B cell (primary cell): ENCODE results near the gene ZNF646. TPM values are rescaled to one million over a fixed set of nuclear protein-coding genes. Genes with fewer than 3 reads are reported as not detected.

Source experiments
- ATAC-seq: fragments of 200-7000 bp; cut with Tn5 transposase; one replicate; pipeline ENCODE4 v1.10.0; 2021; ENCODE audit warnings: low read depth, mild to moderate bottlenecking, moderate number of reproducible peaks, moderate library complexity
- CTCF ChIA-PET: fragments of 350-600 bp; sonication (Branson Sonifier 250); formaldehyde crosslinking; loops from one replicate; lab custom pipeline; 2021; ENCODE audit warnings: antibody characterized with exemption, inconsistent platforms; lab: Charles Lee
- POLR2A ChIA-PET: fragments of 350-600 bp; sonication (Branson Sonifier 250); formaldehyde crosslinking; loops from one replicate; lab custom pipeline; 2021; ENCODE audit warnings: antibody characterized with exemption; lab: Charles Lee
- DNase-seq: peaks from one replicate; pipeline ENCODE4 v3.0.0; 2013
- H2AFZ ChIP-seq: 2 replicates; pipeline ENCODE4 v1.6.1; 2012; ENCODE audit warnings: mild to moderate bottlenecking, low read depth, low read length; ENCODE audit not compliant: insufficient read depth, poor library complexity, severe bottlenecking
- H3K27ac ChIP-seq, 2 donors: 1 replicate in 1 of 2; 2 replicates in 1 of 2; pipeline ENCODE4 v1.5.1; 2012 to 2013; ENCODE audit warnings: low read length in 2 of 2, mild to moderate bottlenecking in 2 of 2, moderate library complexity in 1 of 2
- H3K27me3 ChIP-seq, 4 experiments: fragments of 200-600 bp in 1 of 4; sonication (generic) in 1 of 4; replicated peaks in 1 of 4; 1 replicate in 2 of 4; 2 replicates in 2 of 4; pipeline versions ENCODE4 v1.6.1 to v1.7.0; 2013 to 2016; ENCODE audit warnings: low read length in 3 of 4, mild to moderate bottlenecking in 2 of 4, mixed read lengths in 1 of 4, moderate library complexity in 1 of 4; ENCODE audit not compliant: insufficient read depth in 4 of 4, control insufficient read depth in 3 of 4; ENCODE audit errors: control extremely low read depth in 1 of 4
- H3K36me3 ChIP-seq, 2 experiments: replicated peaks in 1 of 2; 1 replicate in 1 of 2; 2 replicates in 1 of 2; pipeline versions ENCODE4 v1.6.1 to v1.7.1; 2013; ENCODE audit warnings: low read length in 1 of 2; ENCODE audit not compliant: insufficient read depth in 2 of 2, control insufficient read depth in 1 of 2; ENCODE audit errors: control extremely low read depth in 1 of 2, extremely low read depth in 1 of 2
- H3K4me1 ChIP-seq, 2 donors: fragments of 200-600 bp in 1 of 2; sonication (generic) in 1 of 2; 1 replicate in 1 of 2; 2 replicates in 1 of 2; pipeline versions ENCODE4 v1.5.1 to v1.6.1; 2013 to 2017; ENCODE audit warnings: low read length in 2 of 2; ENCODE audit not compliant: control insufficient read depth in 2 of 2, insufficient read depth in 2 of 2
- H3K4me2 ChIP-seq: replicated peaks from 2 replicates; pipeline ENCODE3; 2012; ENCODE audit warnings: mild to moderate bottlenecking, low read depth, low read length; ENCODE audit not compliant: poor library complexity, severe bottlenecking
- H3K4me3 ChIP-seq, 5 experiments: fragments of 200-600 bp in 1 of 5; sonication (generic) in 1 of 5; 1 replicate in 3 of 5; 2 replicates in 2 of 5; pipeline versions ENCODE4 v1.5.1 to v1.7.0; 2011 to 2016; ENCODE audit warnings: low read length in 4 of 5, mild to moderate bottlenecking in 4 of 5, low read depth in 2 of 5, control low read depth in 1 of 5, moderate library complexity in 1 of 5; ENCODE audit not compliant: insufficient read depth in 1 of 5; ENCODE audit errors: control extremely low read depth in 1 of 5, extremely low read depth in 1 of 5
- H3K79me2 ChIP-seq: fragments of 200-600 bp; sonication (generic); one replicate; pipeline ENCODE4 v1.6.0; 2016; ENCODE audit warnings: low read length; ENCODE audit not compliant: control insufficient read depth, insufficient read depth
- H3K9ac ChIP-seq: fragments of 200-600 bp; sonication (generic); 2 replicates; pipeline ENCODE4 v1.6.1; 2017; ENCODE audit warnings: mild to moderate bottlenecking, low read length, moderate library complexity
- H3K9me3 ChIP-seq, 3 donors: one replicate each; pipeline versions ENCODE4 v1.6.1 to v1.7.1; 2013; ENCODE audit warnings: low read length in 2 of 3; ENCODE audit not compliant: control insufficient read depth in 2 of 3, insufficient read depth in 1 of 3; ENCODE audit errors: control extremely low read depth in 1 of 3
- H4K20me1 ChIP-seq: 2 replicates; pipeline ENCODE4 v1.6.0; 2012; ENCODE audit warnings: mild to moderate bottlenecking, low read length; ENCODE audit not compliant: insufficient read depth, control insufficient read depth, poor library complexity, severe bottlenecking
- H3K27ac Mint-ChIP-seq: one replicate; pipeline ENCODE4 v1.8.0; 2021; ENCODE audit warnings: mixed read lengths
- H3K27me3 Mint-ChIP-seq: one replicate; pipeline ENCODE4 v1.8.0; 2021; ENCODE audit warnings: mixed read lengths
- H3K4me1 Mint-ChIP-seq: one replicate; pipeline ENCODE4 v1.8.0; 2021; ENCODE audit warnings: mixed read lengths
- H3K4me3 Mint-ChIP-seq: one replicate; pipeline ENCODE4 v1.8.0; 2021; ENCODE audit warnings: mixed read lengths
- H3K9me3 Mint-ChIP-seq: one replicate; pipeline ENCODE4 v1.8.0; 2022; ENCODE audit warnings: mixed read lengths; ENCODE audit not compliant: insufficient read depth
- CTCF ChIP-seq: fragments of 200-600 bp; IDR thresholded peaks from one replicate; pipeline ENCODE4 v1.8.0; 2022; ENCODE audit warnings: antibody characterized with exemption, mild to moderate bottlenecking
- EZH2 ChIP-seq: IDR thresholded peaks from 2 replicates; pipeline ENCODE4 v1.6.1; 2012; ENCODE audit warnings: borderline replicate concordance, low read depth, mild to moderate bottlenecking, moderate library complexity, low read length; ENCODE audit not compliant: insufficient read depth, poor library complexity, severe bottlenecking
- WGBS: methylation state at CpG from one replicate; pipeline ENCODE4 v1.1.5; 2013; ENCODE audit warnings: missing lambda C conversion rate; ENCODE audit not compliant: insufficient coverage; 5-methylcytosine and 5-hydroxymethylcytosine counted together
- intact Hi-C: fragments of 100-400 bp; cut with micrococcal nuclease; formaldehyde crosslinking; loops from one replicate; pipeline ENCODE4 v1.10.0; 2022
- polyA plus RNA-seq: library from polyadenylated mRNA; depleted of rRNA; stranded (reverse); fragments of >200 nt; gene quantifications from 2 replicates; pipeline ENCODE4 v1.2.3, GENCODE V29; 2012
- total RNA-seq, 2 donors: library from RNA; stranded (reverse); fragments of 120-200 nt in 1 of 2; gene quantifications; 1 replicate in 1 of 2; 2 replicates in 1 of 2; pipeline versions ENCODE4 v1.2.3 to v1.2.4, GENCODE V29; 2013 to 2022

ZNF646 gene
- total and polyA plus RNA-seq, 2 donors (not counting 1 experiment from before 2014, with no cell fraction given) = 14.7 to 45.9 TPM

DNA sequence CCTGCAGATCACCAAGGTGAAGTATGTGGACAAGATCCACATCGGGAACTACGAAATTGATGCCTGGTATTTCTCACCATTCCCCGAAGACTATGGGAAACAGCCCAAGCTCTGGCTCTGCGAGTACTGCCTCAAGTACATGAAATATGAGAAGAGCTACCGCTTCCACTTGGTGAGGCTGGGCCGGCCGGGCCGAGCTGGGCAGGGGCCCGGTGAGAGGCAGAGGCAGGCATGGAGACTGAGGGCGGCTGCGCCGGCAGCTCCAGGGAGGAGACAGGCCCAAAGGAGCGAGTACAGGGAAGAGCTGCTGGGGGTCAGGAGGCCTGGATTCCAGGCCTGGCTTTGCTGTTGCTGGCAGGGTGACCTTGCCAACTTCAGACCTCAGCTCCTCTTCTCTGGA lies 53.0 kb downstream of the ZNF646 start:
- Histone ChIP-seq H3K9ac (no peak overlapping the region), H3K9me3 (no peaks in the 10 kb centered on the region), H3K27ac (no peak overlapping the region), H3K27me3 (no peaks in the 10 kb centered on the region), H3K4me1 (no peaks in the 10 kb centered on the region), H3K79me2 (peaks cover 15% of the 10 kb centered on the region), H2AFZ (no peak overlapping the region), H4K20me1 (no peaks in the 10 kb centered on the region), H3K4me2 (no peak overlapping the region), H3K36me3 (peaks cover 0 to 66% of the 10 kb centered on the region in 2 experiments), H3K4me3 (no peak overlapping the region)
- WGBS = 98% methylated on average over 13 of the region's 13 CpGs
- no peak for TF ChIP-seq EZH2
- TF ChIP-seq CTCF = no peak
- Mint-ChIP-seq H3K9me3 (no peaks in the 10 kb centered on the region), H3K4me1 (no peaks in the 10 kb centered on the region), H3K27ac (no peak overlapping the region), H3K4me3 (no peak overlapping the region), H3K27me3 (no peaks in the 10 kb centered on the region)
- intact Hi-C loops = no loop called here
- ChIA-PET CTCF (interaction anchor here (1.0 kb wide), 2 partner anchors 10 to 15 kb away, joined by 3 read pairs; partner anchors contain the start of gene KAT8), POLR2A (interaction anchor here (0.8 kb wide), 1 partner anchor 9 kb away, joined by 3 read pairs; no protein-coding TSS in a partner anchor)
- DNase-seq (no peak), ATAC-seq (no peak)

- TF ChIP-seq CTCF = no peak
- no peak for TF ChIP-seq EZH2
- Histone ChIP-seq H3K79me2 (peaks cover 15% of the 10 kb centered on the region), H3K4me1 (no peaks in the 10 kb centered on the region), H3K4me3 (no peak overlapping the region), H3K4me2 (no peak overlapping the region), H2AFZ (no peak overlapping the region), H3K27me3 (no peaks in the 10 kb centered on the region), H3K9ac (no peak overlapping the region), H3K9me3 (no peaks in the 10 kb centered on the region), H4K20me1 (no peaks in the 10 kb centered on the region), H3K27ac (no peak overlapping the region), H3K36me3 (peaks cover 0 to 63% of the 10 kb centered on the region in 2 experiments)
- no peak for ATAC-seq
- H3K4me1 Mint-ChIP-seq = no peaks in the 10 kb centered on the region
- ChIA-PET CTCF (interaction anchor here (2.0 kb wide), 1 partner anchor 254 kb away, joined by 4 read pairs; no protein-coding TSS in a partner anchor), POLR2A (interaction anchor here (0.6 kb wide), 1 partner anchor 11 kb away, joined by 3 read pairs; the partner anchor contains the start of gene KAT8)
- WGBS = 56% methylated on average over 13 of the region's 14 CpGs
- intact Hi-C loops = no loop called here
- H3K4me3 Mint-ChIP-seq = no peak overlapping the region
- no peaks in the 10 kb centered on the region for H3K27me3 Mint-ChIP-seq
- no peaks in the 10 kb centered on the region for H3K9me3 Mint-ChIP-seq
- no peak for DNase-seq
- no peak overlapping the region for H3K27ac Mint-ChIP-seq
Measured at GRCh38 chr16:31128711-31129567, 54.7 kb downstream of the ZNF646 start.
